GM21825 (cell line): Measurements from ENCODE around the gene USP10.

Source experiments
- ATAC-seq: cut with Tn5 transposase; IDR thresholded peaks from one replicate; pipeline ENCODE4 v1.9.1; 2021; ENCODE audit warnings: mild to moderate bottlenecking, moderate library complexity; ENCODE audit not compliant: unreplicated experiment

USP10 gene

GRCh38 chr16:84791088-84791487, 91.3 kb downstream of the USP10 start:
- ATAC-seq = no peak

- ATAC-seq = no peak
Observed at GRCh38 chr16:84791501-84791900, 91.7 kb downstream of the USP10 start.

- no peak for ATAC-seq
Observed at GRCh38 chr16:84794186-84794585, 94.4 kb downstream of the USP10 start.

- no peak for ATAC-seq
Observed at GRCh38 chr16:84794626-84795025, 94.8 kb downstream of the USP10 start.

GRCh38 chr16:84795329-84796053, 95.7 kb downstream of the USP10 start:
- ATAC-seq = no peak

GRCh38 chr16:84800158-84800978, 100.6 kb downstream of the USP10 start:
- no peak for ATAC-seq

GRCh38 chr16:84803146-84803545, 103.3 kb downstream of the USP10 start:
- ATAC-seq = no peak

GRCh38 chr16:84804326-84804725, 104.5 kb downstream of the USP10 start:
- ATAC-seq = no peak

GRCh38 chr16:84806256-84806889, 106.6 kb downstream of the USP10 start:
- ATAC-seq = no peak

GRCh38 chr16:84806890-84807258, 107.1 kb downstream of the USP10 start:
- no peak for ATAC-seq

GRCh38 chr16:84807776-84808175, 108.0 kb downstream of the USP10 start:
- ATAC-seq = no peak

GRCh38 chr16:84808826-84809225, 109.0 kb downstream of the USP10 start:
- no peak for ATAC-seq

GRCh38 chr16:84810518-84811273, 110.9 kb downstream of the USP10 start:
- peak; percentile 42 for ATAC-seq

GRCh38 chr16:84811529-84811928, 111.7 kb downstream of the USP10 start:
- ATAC-seq = no peak

GRCh38 chr16:84813141-84813934, 113.5 kb downstream of the USP10 start:
- no peak for ATAC-seq

GRCh38 chr16:84815462-84815861, 115.7 kb downstream of the USP10 start:
- ATAC-seq = no peak

- ATAC-seq = no peak
Observed at GRCh38 chr16:84816023-84816422, 116.2 kb downstream of the USP10 start.

GRCh38 chr16:84816485-84816884, 116.7 kb downstream of the USP10 start:
- no peak for ATAC-seq

GRCh38 chr16:84817206-84817605, 117.4 kb downstream of the USP10 start:
- ATAC-seq = no peak

GRCh38 chr16:84817613-84818012, 117.8 kb downstream of the USP10 start:
- no peak for ATAC-seq
